ENCODE data around the gene CCDC18.

Gene CCDC18

DNA sequence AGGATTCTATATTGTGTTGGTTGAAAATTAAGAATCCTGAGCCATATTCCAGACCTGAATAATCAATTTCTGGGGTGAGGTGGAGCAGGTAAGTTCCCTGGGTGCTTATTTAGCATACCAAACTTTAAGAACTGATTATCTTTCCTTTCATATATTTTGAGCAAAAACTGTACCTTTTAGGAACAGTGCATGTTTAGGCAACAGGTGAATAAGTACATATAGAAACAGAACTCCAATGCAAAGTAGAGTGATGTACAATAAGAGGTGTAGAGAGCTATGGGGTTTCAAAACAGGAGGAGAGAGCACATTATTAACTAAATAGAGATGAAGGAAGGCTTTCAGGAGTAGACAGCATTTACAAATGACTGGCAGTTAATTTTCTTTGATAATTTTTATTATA is 29.1 kb upstream of the CCDC18 start:
- no peak for TF ChIP-seq POLR2AphosphoS5 (IDR thresholded peaks at IDR 0.05; ENCODE audit: low read depth, low read length)

DNA sequence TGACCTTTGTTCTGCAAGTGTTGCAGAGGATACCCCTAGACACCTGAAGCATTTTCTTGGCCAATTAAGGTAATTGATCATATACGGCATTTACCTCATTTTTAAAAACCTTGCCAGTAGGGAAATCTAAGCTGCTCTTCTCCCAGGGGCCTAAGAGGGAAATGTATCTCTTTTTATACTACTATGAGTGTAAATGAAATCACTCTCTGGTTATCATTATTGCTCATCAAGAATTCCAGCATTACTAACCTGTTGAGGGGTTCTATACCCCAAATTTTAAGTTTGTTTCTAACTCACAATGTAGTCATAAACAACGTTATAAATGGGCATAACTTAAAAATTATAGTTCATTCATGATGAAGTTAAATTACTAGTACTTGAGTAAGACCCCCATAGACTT is 27.7 kb upstream of the CCDC18 start:
- TF ChIP-seq SIN3A (IDR thresholded peaks at IDR 0.05; ENCODE audit: borderline replicate concordance, insufficient read depth, low read length) (no peak), FOXP2 (optimal IDR thresholded peaks at IDR 0.05; ENCODE audit: borderline replicate concordance, extremely low read depth, extremely low read length, insufficient read depth) (no peak), POLR2AphosphoS5 (IDR thresholded peaks at IDR 0.05; ENCODE audit: low read depth, low read length) (no peak), TAF1 (IDR thresholded peaks at IDR 0.05; ENCODE audit: borderline replicate concordance, insufficient read depth, low read length) (no peak)
- TF ChIP-seq, protein P1, sequence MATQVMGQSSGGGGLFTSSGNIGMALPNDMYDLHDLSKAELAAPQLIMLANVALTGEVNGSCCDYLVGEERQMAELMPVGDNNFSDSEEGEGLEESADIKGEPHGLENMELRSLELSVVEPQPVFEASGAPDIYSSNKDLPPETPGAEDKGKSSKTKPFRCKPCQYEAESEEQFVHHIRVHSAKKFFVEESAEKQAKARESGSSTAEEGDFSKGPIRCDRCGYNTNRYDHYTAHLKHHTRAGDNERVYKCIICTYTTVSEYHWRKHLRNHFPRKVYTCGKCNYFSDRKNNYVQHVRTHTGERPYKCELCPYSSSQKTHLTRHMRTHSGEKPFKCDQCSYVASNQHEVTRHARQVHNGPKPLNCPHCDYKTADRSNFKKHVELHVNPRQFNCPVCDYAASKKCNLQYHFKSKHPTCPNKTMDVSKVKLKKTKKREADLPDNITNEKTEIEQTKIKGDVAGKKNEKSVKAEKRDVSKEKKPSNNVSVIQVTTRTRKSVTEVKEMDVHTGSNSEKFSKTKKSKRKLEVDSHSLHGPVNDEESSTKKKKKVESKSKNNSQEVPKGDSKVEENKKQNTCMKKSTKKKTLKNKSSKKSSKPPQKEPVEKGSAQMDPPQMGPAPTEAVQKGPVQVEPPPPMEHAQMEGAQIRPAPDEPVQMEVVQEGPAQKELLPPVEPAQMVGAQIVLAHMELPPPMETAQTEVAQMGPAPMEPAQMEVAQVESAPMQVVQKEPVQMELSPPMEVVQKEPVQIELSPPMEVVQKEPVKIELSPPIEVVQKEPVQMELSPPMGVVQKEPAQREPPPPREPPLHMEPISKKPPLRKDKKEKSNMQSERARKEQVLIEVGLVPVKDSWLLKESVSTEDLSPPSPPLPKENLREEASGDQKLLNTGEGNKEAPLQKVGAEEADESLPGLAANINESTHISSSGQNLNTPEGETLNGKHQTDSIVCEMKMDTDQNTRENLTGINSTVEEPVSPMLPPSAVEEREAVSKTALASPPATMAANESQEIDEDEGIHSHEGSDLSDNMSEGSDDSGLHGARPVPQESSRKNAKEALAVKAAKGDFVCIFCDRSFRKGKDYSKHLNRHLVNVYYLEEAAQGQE (IDR thresholded peaks at IDR 0.05; ENCODE audit: insufficient read depth in 1 of 2, low read depth in 2 of 2, low read length in 2 of 2), result no peak

DNA sequence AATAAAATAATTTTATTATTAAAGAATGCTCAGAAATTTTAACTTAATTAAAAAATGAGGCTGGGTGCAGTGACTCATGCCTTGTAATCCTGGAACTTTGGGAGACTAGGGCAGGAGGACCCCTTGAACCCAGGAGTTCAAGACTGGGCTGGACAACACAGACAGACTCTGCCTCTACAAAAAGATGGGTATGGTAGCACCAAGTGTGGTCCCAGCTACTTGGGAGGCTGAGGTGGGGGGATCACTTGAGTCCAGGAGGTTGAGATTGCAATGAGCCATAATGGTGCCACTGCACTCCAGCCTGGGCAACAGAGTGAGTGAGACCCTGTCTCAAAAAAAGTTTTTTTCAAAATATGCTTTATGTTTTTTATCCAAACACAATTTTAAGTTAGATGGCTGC is 25.6 kb upstream of the CCDC18 start:
- TF ChIP-seq TAF1 (IDR thresholded peaks at IDR 0.05; ENCODE audit: borderline replicate concordance, insufficient read depth, low read length) (no peak), SIN3A (IDR thresholded peaks at IDR 0.05; ENCODE audit: borderline replicate concordance, insufficient read depth, low read length) (no peak), FOXP2 (optimal IDR thresholded peaks at IDR 0.05; ENCODE audit: borderline replicate concordance, extremely low read depth, extremely low read length, insufficient read depth) (no peak), POLR2AphosphoS5 (IDR thresholded peaks at IDR 0.05; ENCODE audit: low read depth, low read length) (no peak)
- TF ChIP-seq, protein P1 (IDR thresholded peaks at IDR 0.05; ENCODE audit: insufficient read depth in 1 of 2, low read depth in 2 of 2, low read length in 2 of 2), result no peak

DNA sequence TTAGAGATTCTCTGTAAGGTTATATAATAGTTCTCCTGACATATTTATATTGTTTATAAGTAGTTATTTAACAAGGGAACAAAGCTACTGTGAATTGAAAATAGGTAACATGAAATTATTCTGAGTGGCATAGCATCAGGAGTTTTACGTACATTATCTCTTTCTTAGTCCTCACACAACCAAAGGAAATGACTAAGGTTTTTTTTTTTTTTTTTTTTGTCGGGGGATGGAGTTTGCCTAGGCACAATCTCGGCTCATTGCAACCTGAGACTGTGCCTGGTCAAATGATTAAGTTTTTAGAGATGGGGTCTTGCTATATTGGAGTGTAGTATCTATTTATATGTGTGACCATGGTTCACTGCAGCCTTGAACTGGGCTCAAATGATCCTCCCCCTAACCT is 25.2 kb upstream of the CCDC18 start:
- TF ChIP-seq SIN3A (IDR thresholded peaks at IDR 0.05; ENCODE audit: borderline replicate concordance, insufficient read depth, low read length), result no peak
- no peak for TF ChIP-seq TAF1 (IDR thresholded peaks at IDR 0.05; ENCODE audit: borderline replicate concordance, insufficient read depth, low read length)
- no peak for TF ChIP-seq POLR2AphosphoS5 (IDR thresholded peaks at IDR 0.05; ENCODE audit: low read depth, low read length)
- no peak for TF ChIP-seq FOXP2 (optimal IDR thresholded peaks at IDR 0.05; ENCODE audit: borderline replicate concordance, extremely low read depth, extremely low read length, insufficient read depth)
- TF ChIP-seq, protein P1 (IDR thresholded peaks at IDR 0.05; ENCODE audit: insufficient read depth in 1 of 2, low read depth in 2 of 2, low read length in 2 of 2), result no peak

DNA sequence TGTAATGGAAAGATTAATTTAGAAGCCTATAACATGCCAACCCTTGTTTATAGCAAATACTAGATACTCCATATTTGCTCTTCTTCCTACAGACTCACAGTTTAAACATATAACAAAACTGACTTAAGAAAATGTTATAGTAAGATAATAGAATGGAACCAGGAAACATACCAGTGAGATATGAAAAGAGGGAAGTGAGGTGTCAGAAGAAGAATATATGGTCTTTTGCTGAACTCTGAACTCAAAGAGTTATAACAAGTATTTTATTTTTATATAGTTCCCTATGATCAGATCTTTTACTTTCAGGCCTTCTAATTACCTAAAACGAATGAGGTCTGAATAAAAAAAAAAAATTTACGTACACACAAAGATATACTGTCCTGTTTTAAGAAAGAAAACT is 21.2 kb upstream of the CCDC18 start:
- TF ChIP-seq, protein P1 (IDR thresholded peaks at IDR 0.05; ENCODE audit: insufficient read depth in 1 of 2, low read depth in 2 of 2, low read length in 2 of 2), result no peak
- TF ChIP-seq POLR2AphosphoS5 (IDR thresholded peaks at IDR 0.05; ENCODE audit: low read depth, low read length) (no peak), FOXP2 (optimal IDR thresholded peaks at IDR 0.05; ENCODE audit: borderline replicate concordance, extremely low read depth, extremely low read length, insufficient read depth) (no peak), TAF1 (IDR thresholded peaks at IDR 0.05; ENCODE audit: borderline replicate concordance, insufficient read depth, low read length) (no peak), SIN3A (IDR thresholded peaks at IDR 0.05; ENCODE audit: borderline replicate concordance, insufficient read depth, low read length) (no peak)
